Left hindlimb (tissue), 1 donor: ENCODE data around the gene INPP5F.
"Not testable (repeated sequence)": the region's sequence is repeated elsewhere in the genome, so short reads cannot be mapped to it uniquely, and the experiment has no call there.

ENCODE experiments used
- DNase-seq: peaks from one replicate; pipeline ENCODE4 v3.0.0-alpha.2; 2018

INPP5F gene

GRCh38 chr10:119706521-119707278 is 19.1 kb upstream of the INPP5F start:
- no peak for DNase-seq

- DNase-seq: not testable (repeated sequence)
Observed at GRCh38 chr10:119707331-119707730, 18.5 kb upstream of the INPP5F start.

- not testable (repeated sequence) for DNase-seq
Observed at GRCh38 chr10:119710935-119711334, 14.9 kb upstream of the INPP5F start.

- DNase-seq: no peak
Observed at GRCh38 chr10:119713744-119714483, 11.9 kb upstream of the INPP5F start.

- no peak for DNase-seq
Observed at GRCh38 chr10:119714484-119714816, 11.4 kb upstream of the INPP5F start.

- DNase-seq: no peak
Observed at GRCh38 chr10:119715628-119716505, 10.0 kb upstream of the INPP5F start.

GRCh38 chr10:119723161-119723560 is 2.7 kb upstream of the INPP5F start:
- DNase-seq: no peak

- no peak for DNase-seq
Observed at GRCh38 chr10:119723624-119724023, 2.2 kb upstream of the INPP5F start.

GRCh38 chr10:119724593-119725516 is 995 bp upstream of the INPP5F start:
- DNase-seq: peak; percentile 36

- no peak for DNase-seq
Observed at GRCh38 chr10:119725517-119725827, 378 bp upstream of the INPP5F start.

- no peak for DNase-seq
Observed at GRCh38 chr10:119726676-119727261, 919 bp downstream of the INPP5F start.

GRCh38 chr10:119728172-119728800 is 2.4 kb downstream of the INPP5F start:
- DNase-seq: no peak

GRCh38 chr10:119734396-119735332 is 8.8 kb downstream of the INPP5F start:
- DNase-seq: no peak

- DNase-seq: no peak
Observed at GRCh38 chr10:119735451-119735850, 9.6 kb downstream of the INPP5F start.

- DNase-seq: no peak
Observed at GRCh38 chr10:119736220-119736619, 10.4 kb downstream of the INPP5F start.

- DNase-seq: no peak
Observed at GRCh38 chr10:119737039-119737663, 11.3 kb downstream of the INPP5F start.

GRCh38 chr10:119737823-119738222 is 12.0 kb downstream of the INPP5F start:
- no peak for DNase-seq

GRCh38 chr10:119738962-119739361 is 13.1 kb downstream of the INPP5F start:
- DNase-seq: no peak

- no peak for DNase-seq
Observed at GRCh38 chr10:119740096-119740495, 14.2 kb downstream of the INPP5F start.
